HepG2 (cell line): ENCODE measurements around the gene TOMM7. TPM values are rescaled to one million over a fixed set of nuclear protein-coding genes. Genes with fewer than 3 reads are reported as not detected.

ENCODE experiments used
- CHCHD3 ChIP-seq: sonication (generic); formaldehyde crosslinking; IDR thresholded peaks from 2 replicates; pipeline ENCODE4 v1.8.0; 2022; ENCODE audit warnings: mild to moderate bottlenecking, missing genetic modification reagents, moderate library complexity
- ETV5 ChIP-seq: IDR thresholded peaks from 2 replicates; pipeline ENCODE4 v1.6.1; 2018; ENCODE audit warnings: missing biosample characterization, missing genetic modification reagents, inconsistent platforms, borderline replicate concordance
- FOXO1 ChIP-seq: sonication (generic); formaldehyde crosslinking; IDR thresholded peaks from 2 replicates; pipeline ENCODE4 v1.4.0; 2020; ENCODE audit warnings: missing genetic modification reagents
- MAZ ChIP-seq, 2 experiments: sonication (generic) in 1 of 2; formaldehyde crosslinking in 1 of 2; IDR thresholded peaks; 2 replicates each; pipeline versions ENCODE4 v1.5.0 to v1.6.1; 2012 to 2020; ENCODE audit warnings: low read depth in 2 of 2, mild to moderate bottlenecking in 2 of 2, borderline replicate concordance in 1 of 2, improper control_type of control experiment in 1 of 2, low read length in 1 of 2, missing genetic modification reagents in 1 of 2, moderate library complexity in 1 of 2
- MEIS2 ChIP-seq: sonication (generic); formaldehyde crosslinking; IDR thresholded peaks from 2 replicates; pipeline ENCODE4 v1.9.0; 2021; ENCODE audit warnings: mild to moderate bottlenecking, missing genetic modification reagents
- PITX1 ChIP-seq: sonication (generic); formaldehyde crosslinking; IDR thresholded peaks from 2 replicates; pipeline ENCODE4 v1.5.1; 2020; ENCODE audit warnings: mild to moderate bottlenecking, missing genetic modification reagents
- RERE ChIP-seq: IDR thresholded peaks from 2 replicates; pipeline ENCODE4 v1.6.1; 2016; ENCODE audit warnings: low read depth, missing genetic modification reagents, missing compliant biosample characterization
- RFXAP ChIP-seq: sonication (generic); formaldehyde crosslinking; IDR thresholded peaks from 2 replicates; pipeline ENCODE4 v1.4.0; 2020; ENCODE audit warnings: missing genetic modification reagents, borderline replicate concordance
- TAF15 ChIP-seq: fragments of 200-400 bp; formaldehyde crosslinking; IDR thresholded peaks from one replicate; pipeline ENCODE4 v1.6.1; 2018; ENCODE audit warnings: mild to moderate bottlenecking, low read depth, low read length; ENCODE audit not compliant: poor library complexity, severe bottlenecking
- ZBTB44 ChIP-seq: sonication (generic); formaldehyde crosslinking; IDR thresholded peaks from 2 replicates; pipeline ENCODE4 v1.4.0; 2020; ENCODE audit warnings: missing genetic modification reagents
- ZKSCAN5 ChIP-seq: sonication (generic); formaldehyde crosslinking; IDR thresholded peaks from 2 replicates; pipeline ENCODE4 v1.5.1; 2020; ENCODE audit warnings: mild to moderate bottlenecking, missing genetic modification reagents
- ZNF230 ChIP-seq: sonication (generic); formaldehyde crosslinking; IDR thresholded peaks from 2 replicates; pipeline ENCODE4 v1.4.0; 2020; ENCODE audit warnings: mild to moderate bottlenecking, missing genetic modification reagents
- ZNF281 ChIP-seq: sonication (generic); formaldehyde crosslinking; IDR thresholded peaks from 2 replicates; pipeline ENCODE4 v1.4.0; 2020; ENCODE audit warnings: missing genetic modification reagents, borderline replicate concordance
- ZNF326 ChIP-seq: sonication (generic); formaldehyde crosslinking; IDR thresholded peaks from 2 replicates; pipeline ENCODE4 v1.4.0; 2020; ENCODE audit warnings: missing genetic modification reagents, borderline replicate concordance
- ZNF839 ChIP-seq: sonication (generic); formaldehyde crosslinking; IDR thresholded peaks from 2 replicates; pipeline ENCODE4 v1.4.0; 2020; ENCODE audit warnings: missing genetic modification reagents, mild to moderate bottlenecking, borderline replicate concordance
- polyA plus RNA-seq, 8 experiments: library from polyadenylated mRNA; depleted of rRNA in 3 of 8; stranded (reverse) in 7 of 8; unstranded in 1 of 8; fragments of >200 nt; fragmentation: Illumina TruSeq in 4 of 8; extraction: Trizol in 4 of 8; gene quantifications; 2 replicates each; pipeline versions ENCODE4 v1.2.1 to v1.2.3, GENCODE V29; 2011 to 2016; ENCODE audit warnings: low read depth in 4 of 8, missing spikeins in 1 of 8, mixed read lengths in 1 of 8; ENCODE audit not compliant: insufficient read depth in 1 of 8
- total RNA-seq, 5 experiments: library from RNA; depleted of rRNA; stranded (reverse); fragments of >200 nt; fragmentation: Illumina TruSeq; extraction: Trizol; gene quantifications; 2 replicates each; pipeline ENCODE4 v1.2.3, GENCODE V29; 2016; ENCODE audit warnings: low read depth in 1 of 5

Gene TOMM7
- total and polyA plus RNA-seq, 2 of the 13 experiments (the other 11 are each of a cell fraction or from before 2014, with no cell fraction given): 251 to 369 TPM

- TF ChIP-seq ZKSCAN5 (CRISPR knock-in tag) (no peak), ZNF326 (0 out of 2 replicates have a peak, but pooled peaks have one; percentile 6), TAF15 (no peak), ZNF230 (CRISPR knock-in tag) (peak; percentile 57; the same call in 1 of the 2 replicates), RERE (peak; percentile 91), MEIS2 (CRISPR knock-in tag) (peak; percentile 29; the same call in 1 of the 2 replicates), ZBTB44 (CRISPR knock-in tag) (no peak), FOXO1 (CRISPR knock-in tag) (peak; percentile 69; the same call in 1 of the 2 replicates), ZNF839 (no peak), MAZ (IDR thresholded peaks at IDR 0.05; ENCODE audit: borderline replicate concordance, low read depth, low read length) (no peak), MAZ (CRISPR knock-in tag; IDR thresholded peaks at IDR 0.05; ENCODE audit: low read depth) (no peak), PITX1 (CRISPR knock-in tag) (peak; percentile 99), CHCHD3 (CRISPR knock-in tag) (no peak), ETV5 (CRISPR knock-in tag) (peak; percentile 65; the same call in 1 of the 2 replicates), RFXAP (CRISPR knock-in tag) (0 out of 2 replicates have a peak, but pooled peaks have one; percentile 28), ZNF281 (peak; percentile 23; the same call in 1 of the 2 replicates)
Observed at GRCh38 chr7:22786290-22786932, 36.2 kb downstream of the TOMM7 start (continued).
